GM18858 (cell line): Measurements from ENCODE around the gene GALNT6.
"Not testable (repeated sequence)": the region's sequence is repeated elsewhere in the genome, so short reads cannot be mapped to it uniquely, and the experiment has no call there.

Experiments used
- ATAC-seq: cut with Tn5 transposase; IDR thresholded peaks from one replicate; pipeline ENCODE4 v1.9.1; 2021; ENCODE audit not compliant: unreplicated experiment

The GALNT6 gene

DNA sequence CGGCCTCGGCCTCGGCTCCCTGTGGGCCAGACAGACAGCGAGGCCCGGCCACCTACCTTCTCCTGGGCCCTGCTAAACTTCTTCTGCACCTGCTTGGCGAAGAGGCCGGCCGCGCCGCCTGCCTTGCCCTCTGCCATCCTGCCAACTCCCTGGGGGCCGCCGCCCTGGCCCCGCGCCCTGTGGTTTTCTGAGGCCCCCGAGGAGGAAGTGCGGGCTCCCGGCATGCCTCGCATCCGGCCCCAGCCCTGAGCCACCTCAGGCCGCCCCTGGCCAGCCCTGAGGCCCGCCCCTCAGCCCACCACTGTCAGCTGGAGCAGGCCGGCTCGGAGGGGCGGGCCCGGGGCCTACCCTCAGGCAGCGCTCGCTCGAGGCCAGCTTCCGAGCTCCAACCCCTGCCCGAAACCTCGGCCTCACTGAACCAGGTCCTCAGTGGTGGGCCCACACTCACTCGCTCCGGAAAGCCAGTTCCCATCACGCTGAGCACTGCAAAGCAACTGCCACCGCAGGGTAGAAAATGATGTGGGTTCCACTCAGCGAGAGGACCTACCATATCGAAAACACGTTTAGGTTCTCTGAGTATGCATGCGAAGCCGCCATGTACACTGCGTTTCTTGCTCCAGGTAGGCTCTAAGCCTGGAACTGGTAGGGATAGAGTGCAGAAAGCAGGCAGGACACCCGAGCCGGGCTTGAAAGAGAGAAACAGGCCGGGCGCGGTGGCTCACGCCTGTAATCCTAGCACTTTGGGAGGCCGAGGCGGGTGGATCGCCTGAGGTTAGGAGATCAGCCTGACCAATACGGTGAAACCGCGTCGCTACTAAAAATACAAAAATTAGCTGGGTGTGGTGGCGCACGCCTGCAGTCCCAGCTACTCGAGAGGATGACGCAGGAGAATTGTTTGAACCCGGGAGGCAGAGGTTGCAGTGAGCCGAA lies 67.0 kb downstream of the GALNT6 start, which contains the start of gene BIN2:
TSS of gene BIN2 (minus strand) at position 209 of the 930 bp plus-strand sequence. CDS start at position 137, 72 bp downstream.
- ATAC-seq = no peak

DNA sequence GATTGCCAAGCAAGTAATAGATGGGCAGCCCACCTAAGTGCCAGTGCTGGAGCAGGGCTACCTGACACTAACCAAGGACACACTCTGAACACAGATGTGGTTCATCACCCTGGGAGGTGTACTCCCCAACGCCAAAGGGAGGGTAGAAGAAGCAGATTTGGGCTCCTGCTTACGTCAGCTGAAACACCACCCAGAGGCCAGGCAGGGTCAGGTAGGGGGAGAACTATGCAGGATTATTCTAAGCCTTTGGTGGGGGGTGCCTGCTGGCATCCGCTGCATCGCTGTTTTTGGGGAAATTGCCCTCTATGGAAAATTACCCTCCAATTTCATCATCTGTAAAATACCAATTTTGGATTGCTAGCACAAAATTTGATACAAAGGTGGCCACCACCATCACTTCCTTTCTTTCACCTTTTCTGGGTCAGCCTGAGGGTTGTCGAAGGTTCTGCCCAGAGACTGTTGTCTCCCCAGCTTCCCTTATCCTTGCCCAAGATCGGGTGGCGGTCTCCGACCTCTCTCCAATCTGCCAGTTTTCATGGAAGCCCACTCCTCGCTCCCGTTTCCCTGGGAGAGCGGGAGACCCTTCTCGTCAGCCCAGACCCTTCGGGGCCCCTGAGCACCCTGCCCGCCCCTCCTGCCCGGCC lies 67.8 kb downstream of the GALNT6 start:
- no peak for ATAC-seq

DNA sequence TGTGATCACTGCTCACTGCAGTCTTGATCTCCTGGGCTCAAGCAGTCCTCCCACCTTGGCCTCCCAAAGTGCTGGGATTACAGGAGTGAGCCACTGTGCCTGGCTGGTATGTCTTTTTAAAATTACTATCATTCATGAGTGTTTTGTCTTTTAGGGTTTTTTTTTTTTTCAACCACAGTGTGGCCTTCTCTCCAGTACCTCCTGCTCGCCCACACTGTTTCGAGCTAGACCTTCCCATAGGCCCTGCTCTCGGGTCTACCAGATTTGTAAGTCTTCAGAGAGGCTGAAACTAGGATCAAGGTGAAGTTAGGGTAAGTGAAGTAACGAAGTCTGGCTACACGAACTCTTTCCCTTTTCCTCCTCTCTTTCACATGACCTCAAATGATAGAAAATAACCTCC lies 68.8 kb downstream of the GALNT6 start:
- no peak for ATAC-seq

DNA sequence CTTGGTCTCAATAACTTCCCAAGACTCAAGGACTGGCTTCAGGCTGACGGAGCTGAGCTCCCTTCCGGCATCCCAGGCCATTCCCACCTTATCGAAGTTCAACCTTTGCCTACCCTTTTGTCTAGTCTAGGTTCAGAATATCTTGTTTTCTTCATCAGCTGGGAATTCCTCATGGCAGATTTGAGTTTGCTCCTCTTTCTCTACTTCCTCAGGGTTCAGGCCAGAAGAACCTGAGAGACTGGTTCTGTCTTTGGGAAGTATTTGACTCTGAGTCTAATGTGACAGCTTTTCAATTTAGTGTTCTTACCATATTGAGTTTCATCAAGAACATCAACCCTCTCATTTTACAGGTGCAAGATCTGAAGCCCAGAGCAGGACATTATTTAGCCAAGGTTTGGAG lies 69.3 kb downstream of the GALNT6 start:
- no peak for ATAC-seq

DNA sequence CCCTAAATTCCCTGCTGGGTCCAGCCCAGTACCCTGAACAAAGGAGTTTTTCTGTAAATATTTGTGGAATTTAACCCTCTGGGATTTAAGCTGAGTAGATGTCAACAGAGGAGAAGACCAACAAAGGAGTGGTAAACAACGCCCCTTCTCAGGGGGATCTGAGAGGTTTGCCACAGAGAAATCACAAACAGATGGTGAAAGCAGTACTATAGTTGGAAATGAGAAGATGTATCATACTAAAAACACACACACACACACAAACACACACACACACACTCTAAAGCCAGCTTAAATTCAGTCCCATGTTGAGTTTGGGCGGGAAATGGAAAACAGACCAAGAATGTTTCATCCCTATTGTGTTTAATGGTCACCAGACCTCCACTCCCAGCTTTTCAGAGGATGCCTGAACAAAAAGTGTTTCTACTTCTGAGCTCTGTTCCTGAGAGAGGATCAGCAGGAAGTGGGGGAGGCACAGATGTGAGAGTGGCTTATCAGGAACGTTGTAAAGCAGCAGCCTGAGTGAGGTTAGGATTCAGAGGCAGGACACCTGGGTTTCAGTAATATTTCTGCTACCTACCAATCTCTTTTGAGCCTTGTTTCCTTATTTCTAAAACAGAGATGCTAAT lies 70.4 kb downstream of the GALNT6 start:
- no peak for ATAC-seq

DNA sequence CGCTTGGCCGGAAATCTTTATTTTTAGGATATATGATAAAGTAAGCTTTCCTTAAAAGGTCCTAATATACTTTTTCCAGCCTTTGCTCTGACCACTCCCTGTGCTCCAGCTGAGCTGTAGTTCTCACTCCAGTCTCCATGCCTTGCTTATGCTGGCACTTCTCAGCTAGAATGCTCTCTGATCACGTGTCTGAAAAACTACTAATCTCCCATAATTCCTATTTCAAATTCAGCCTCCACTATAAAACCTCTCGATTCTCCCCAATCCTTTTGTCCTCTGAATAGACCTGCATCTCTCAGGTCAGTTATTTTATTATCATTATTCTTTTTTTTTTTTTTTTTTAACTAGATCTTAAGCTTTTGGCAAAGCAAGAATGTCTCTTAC lies 70.9 kb downstream of the GALNT6 start:
- ATAC-seq = no peak

DNA sequence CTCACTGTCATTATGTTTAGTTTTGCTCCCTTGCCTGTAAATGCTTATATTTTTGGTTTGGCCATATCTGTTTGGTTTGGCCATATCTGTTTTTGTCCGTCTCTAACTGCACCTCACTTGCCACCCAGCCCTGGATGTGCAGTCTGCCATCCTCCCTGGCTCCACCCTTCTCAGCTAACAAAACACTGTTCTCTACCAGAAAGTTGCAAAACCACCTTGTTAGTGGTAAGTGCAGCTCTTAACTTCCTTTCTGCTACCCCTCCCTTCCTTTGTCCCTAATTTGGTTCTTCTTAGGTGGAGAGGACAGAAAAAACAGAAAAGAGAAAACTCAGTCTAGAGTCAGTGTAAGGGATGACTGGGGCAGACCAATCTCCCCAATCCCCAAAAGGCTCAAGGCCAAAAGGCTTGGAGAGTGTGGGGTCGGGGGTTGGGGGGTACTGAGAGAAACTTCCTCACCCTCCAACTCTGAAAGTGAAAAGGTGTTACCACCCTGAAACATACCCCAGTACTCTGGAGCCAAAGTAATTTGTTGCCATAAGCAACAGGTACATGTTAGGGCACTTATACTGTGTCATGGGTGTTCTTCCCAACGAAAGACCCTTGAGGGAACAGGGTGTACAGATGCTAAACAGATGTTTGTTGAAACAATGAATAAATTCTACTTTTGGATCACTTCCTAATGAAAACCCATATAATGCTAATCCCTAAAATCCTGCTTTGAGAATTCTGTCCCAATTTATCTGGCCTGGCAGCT lies 72.2 kb downstream of the GALNT6 start:
- no peak for ATAC-seq

DNA sequence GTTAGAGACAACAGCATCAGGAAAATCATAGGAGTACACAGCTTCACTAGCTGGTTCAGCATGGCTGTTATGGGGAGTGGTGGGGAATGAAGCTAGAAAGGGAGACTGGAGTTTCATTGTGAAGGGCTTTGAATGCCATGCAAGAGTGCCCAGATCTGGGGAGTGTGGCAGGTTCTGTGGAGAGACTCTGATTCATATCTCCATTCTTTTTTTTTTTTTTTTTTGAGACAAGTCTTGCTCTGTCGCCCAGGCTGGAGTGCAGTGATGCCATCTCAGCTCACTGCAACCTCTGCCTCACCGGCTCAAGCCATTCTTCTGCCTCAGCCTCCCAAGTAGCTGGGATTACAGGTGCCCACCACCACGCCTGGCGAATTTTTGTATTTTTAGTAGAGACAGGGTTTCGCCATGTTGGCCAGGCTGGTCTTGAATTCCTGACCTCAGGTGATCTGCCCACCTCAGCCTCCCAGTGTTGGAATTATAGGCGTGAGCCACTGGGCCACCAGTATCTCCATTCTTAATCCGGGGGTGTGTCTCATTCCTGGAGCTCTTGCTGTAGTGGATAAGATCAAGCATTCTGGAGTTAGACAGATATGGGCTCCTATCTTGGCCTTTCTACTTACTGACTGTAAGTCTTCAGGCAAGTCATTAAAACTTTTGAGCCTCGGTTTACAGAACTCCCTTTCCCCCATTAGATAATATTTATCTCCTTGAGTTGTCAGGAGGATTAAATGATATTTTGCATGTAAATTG lies 73.0 kb downstream of the GALNT6 start:
- not testable (repeated sequence) for ATAC-seq

DNA sequence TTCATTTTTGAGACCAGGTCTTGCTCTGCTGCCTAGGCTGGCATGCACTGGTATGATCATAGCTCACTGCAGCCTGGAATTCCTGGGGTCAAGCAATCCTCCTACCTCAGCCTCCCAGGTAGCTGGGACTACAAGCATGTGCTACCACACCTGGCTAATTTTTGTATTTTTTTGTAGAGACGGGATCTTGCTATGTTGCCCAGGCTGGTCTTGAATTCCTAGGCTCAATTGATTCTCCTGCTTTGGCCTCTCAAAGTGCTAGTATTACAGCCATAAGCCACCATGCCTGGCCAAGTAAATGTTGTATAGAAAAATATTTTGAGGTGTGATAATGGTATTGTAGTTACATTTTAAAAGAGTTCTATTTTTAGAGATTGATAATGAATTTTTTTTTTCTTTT lies 79.8 kb downstream of the GALNT6 start:
- no peak for ATAC-seq

DNA sequence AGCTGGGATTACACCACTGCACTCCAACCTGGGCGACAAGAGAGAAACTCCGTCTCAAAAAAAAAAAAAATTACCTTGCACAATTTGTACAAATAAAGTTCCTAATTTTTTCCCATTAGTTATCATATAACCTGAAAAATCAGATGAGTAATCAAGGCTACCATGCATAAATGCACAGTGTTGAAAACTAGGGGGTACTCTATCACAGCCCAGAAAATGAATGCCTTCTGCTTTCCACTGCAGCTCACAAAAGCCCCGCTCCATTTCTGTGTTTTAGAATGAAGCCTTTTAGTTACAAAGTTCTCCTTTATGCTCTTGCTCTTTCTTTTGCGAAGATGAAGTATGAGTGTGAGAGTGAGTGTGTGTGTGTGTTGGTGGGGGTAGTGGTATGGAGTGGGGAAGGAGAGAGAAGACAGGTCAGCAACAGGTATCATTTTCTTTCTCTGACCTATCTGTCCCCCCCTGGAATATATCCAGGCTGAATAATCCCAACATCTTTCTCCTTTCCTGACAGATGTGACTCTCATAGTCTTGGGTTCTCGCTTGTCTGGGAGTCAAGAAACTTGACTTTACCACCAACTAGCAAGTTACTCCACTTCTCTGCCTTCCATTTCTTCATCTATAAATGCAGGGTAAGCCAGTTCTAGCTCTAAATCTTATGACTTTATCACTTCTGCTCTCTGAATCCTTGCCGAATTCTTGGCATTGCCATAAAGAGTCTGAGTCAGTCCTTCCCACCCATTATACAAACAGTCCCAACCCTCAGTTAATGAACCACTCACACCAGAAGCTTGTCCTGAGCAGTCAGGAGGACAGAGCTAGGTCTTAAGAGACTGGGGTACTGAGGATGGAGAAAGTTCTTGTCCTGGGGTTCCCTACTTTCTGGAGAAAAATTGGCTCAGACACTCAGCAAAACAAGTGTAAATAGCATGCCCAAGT lies 83.3 kb downstream of the GALNT6 start:
- ATAC-seq = no peak

DNA sequence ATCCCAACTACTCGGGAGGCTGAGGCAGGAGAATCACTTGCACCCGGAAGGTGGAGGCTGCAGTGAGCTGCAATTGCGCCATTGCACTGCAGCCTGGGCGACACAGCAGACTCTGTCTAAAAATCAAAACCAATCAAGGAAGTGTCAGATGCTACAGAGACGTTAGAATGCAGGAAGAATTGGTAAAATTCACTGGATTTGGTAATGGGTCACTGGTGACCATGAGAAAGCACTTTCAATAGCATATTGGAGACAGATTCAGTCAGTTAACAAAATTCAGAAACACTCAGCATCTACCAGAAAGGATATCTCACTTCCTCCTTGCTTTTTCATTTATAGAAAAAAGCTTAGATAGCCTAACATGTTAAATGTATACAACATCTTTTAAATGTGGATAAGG lies 84.7 kb downstream of the GALNT6 start:
- no peak for ATAC-seq
